Anterior cingulate cortex (tissue), 58 donors: ENCODE measurements around the gene WNT7A.

ENCODE experiments used
- DNase-seq, 58 donors: peaks; one replicate each; lab custom pipeline; 2025; lab: John Stamatoyannopoulos, UW

Gene WNT7A

GRCh38 chr3:13886593-13887129, 6.8 kb upstream of the WNT7A start:
- no peak for DNase-seq

DNA sequence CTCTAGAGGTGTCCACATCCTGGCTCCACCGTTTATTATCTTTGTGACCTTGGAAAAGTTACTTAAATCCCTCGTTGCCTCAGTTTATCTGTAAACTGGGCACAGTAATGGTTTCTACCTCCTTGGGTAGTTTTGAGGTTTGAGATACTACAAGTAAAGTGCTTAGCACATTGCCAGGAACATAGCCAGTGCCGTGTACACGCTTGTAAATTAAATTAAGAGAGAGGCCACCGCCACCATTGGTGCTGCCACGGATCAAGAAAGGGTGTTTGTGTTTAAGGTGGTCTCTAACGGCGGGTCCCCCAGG, 5.8 kb upstream of the WNT7A start:
- DNase-seq = no peak

DNA sequence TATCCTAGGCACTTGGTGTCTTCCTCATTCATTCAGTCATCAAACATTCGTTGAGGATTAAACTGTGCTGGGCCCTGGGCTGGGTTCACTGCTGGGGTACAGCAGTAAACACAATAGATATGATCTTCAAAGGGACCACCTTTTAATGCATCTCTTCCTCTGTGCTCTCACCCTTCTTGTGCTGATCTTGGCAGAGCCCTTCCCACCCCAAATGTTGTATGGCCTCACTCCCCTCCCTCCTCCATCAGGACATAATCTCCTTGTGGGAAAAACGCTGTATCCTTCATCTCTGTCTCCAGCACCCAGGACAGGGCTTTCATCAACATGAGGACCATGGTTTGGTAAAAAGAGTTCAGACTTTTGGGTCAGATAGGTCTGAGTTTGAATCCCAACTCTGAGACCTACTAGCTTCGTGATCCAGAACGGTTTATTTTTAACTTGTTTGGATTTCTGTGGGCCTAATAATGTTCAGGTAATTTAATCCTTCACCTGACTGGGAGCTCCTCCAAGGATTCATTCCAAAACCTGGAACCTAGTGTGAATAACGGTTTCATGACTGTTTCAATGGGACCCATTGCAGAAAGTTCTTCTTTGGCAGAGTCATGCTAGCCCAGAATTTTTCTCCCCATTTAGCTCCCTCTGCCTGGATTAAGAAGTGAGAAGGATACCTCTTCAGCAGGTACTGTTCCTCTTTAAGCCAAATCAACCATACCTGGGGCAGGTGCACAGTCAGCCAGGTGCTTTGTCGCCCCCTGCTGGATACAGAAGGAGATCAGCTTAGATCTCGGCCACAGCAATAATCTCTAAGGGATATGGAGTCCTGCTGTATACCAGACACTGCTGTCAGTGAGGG, 5.2 kb upstream of the WNT7A start:
- DNase-seq = peak in 2 of 58 donors; percentile 21 to 25

GRCh38 chr3:13883681-13884080, 3.8 kb upstream of the WNT7A start:
- no peak for DNase-seq

DNA sequence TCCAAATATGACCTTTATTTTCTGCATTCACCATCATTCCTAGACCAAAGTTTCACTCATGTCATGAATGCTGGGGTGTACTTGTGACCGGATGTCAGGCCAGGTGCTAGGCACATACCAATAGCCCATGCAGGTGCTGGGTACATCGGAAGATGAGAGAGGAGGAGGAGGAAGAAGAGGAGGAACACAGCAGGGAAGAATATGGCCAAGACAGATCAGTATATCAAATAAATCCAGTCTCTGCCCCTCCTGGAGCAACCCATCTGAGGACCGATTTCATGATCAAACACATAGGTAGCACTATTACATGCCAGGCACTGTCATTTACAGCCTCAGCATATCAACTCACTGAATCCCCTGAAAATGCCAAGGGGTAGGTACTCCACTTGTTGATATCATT, 3.0 kb upstream of the WNT7A start:
- no peak for DNase-seq

DNA sequence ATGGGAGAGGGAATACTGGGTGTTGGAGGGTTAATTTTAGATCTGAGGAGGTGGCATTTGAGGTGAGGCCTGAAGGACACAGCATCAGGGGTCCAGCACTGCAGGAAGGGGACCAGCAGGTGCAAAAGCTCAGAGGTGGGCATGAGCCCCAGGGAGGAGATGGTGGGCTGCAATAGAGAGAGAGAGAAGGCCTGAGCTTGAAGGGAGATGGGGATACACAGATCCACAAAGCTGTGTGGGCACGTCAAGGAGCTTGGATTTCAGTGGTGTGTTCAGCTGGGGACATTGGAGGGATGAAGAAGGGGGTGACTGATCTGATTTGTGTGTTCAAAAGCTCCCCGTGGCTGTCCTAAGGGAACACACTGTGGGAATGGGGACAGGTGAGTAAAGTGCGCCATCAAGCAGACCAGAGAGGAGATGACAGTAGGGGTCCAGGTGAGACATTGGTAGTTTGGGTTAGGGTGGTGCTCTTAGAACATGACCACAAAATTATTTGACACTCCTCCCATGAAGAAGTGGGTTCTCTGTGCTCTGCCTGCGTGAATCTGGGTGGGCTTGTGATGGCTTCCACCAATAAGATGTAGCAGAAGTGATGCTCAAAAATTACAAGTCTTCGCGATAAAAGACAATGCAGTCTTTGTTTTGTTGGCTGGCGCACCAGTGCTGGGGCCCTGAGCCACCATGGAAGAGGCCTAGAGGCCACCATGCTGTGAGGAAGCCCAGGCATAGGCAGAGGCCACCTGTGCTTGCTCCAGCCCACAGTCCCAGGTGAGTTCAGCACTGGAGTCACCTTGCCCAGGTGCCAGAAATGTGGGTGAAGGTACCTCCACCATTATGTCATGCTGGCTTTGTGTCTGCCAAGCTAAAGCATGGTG, 1.9 kb upstream of the WNT7A start:
- no peak for DNase-seq

GRCh38 chr3:13880811-13881156, 913 bp upstream of the WNT7A start:
- DNase-seq = no peak

DNA sequence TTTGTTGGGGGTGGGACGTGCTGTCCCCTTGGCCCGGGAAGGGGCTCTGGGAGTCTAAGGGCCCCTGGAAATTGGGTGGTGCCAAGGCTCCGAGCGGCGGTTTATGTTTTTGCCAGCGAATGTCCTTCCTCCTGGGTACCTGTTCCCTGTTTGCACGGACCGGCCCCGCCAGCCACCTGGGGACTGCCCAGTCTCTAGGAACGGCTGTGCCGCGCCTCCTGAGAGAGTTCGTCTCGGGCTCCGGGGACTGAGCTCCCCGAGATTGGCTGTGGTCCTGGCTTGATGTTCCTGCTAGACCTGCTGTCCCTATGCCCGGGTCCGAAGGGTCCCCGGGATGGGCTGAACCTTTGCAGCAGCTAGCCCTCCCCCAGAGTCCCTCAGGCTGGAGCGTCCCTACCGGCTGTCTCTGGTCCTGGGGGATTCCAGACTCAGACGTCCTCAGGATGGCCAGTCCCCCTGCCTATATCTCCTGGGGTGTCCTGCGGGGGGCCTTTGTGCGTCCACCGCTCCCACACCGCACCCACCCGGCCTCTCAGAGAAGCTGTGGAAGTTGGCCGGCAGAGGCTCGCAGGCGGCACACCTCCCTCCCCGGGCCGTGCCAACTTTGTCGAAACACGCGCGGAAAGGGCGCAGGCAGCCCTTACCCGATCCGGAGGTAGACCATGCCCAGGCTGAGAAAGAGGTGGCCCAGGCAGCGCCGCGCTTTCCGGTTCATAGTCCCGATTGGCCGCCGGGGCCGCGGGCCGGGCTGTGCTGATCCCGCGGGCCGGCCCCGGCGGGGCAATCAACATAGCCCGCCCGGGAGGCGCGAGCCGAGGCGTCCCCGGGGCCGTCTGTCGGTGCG, 547 bp downstream of the WNT7A start:
- peak in 2 of 58 donors; percentile 51 to 59 for DNase-seq

- peak in 6 of 58 donors; percentile 9 to 39 (median 21) for DNase-seq
Observed at GRCh38 chr3:13878281-13879101, 1.4 kb downstream of the WNT7A start.

- no peak for DNase-seq
Observed at GRCh38 chr3:13877911-13878280, 2.0 kb downstream of the WNT7A start.

GRCh38 chr3:13876451-13877100, 3.3 kb downstream of the WNT7A start:
- no peak for DNase-seq

- peak in 38 of 58 donors; percentile 12 to 76 (median 46) for DNase-seq
Observed at GRCh38 chr3:13874891-13875290, 5.0 kb downstream of the WNT7A start.

GRCh38 chr3:13873818-13874217, 6.1 kb downstream of the WNT7A start:
- DNase-seq = no peak

GRCh38 chr3:13872451-13872850, 7.4 kb downstream of the WNT7A start:
- peak in 38 of 58 donors; percentile 6 to 74 (median 36) for DNase-seq

DNA sequence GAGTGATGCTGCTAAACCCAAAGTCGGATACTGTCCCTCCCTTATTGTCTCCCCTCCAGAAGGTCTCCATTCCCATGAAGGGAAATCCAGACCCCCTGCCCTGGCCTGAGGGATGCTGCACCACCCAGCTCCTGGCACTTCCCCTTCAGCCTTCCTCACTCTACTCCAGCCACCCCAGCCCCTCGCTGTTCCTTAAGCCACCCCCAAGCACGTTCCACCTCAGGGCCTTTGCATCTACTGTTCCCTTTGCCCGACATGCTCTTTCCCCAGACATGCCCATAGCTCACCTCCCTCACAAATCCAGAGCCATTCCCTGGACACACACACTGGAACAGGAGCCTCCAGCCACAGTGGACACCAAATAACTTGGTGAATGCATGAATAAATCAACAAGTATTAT, 8.1 kb downstream of the WNT7A start:
- DNase-seq = no peak

DNA sequence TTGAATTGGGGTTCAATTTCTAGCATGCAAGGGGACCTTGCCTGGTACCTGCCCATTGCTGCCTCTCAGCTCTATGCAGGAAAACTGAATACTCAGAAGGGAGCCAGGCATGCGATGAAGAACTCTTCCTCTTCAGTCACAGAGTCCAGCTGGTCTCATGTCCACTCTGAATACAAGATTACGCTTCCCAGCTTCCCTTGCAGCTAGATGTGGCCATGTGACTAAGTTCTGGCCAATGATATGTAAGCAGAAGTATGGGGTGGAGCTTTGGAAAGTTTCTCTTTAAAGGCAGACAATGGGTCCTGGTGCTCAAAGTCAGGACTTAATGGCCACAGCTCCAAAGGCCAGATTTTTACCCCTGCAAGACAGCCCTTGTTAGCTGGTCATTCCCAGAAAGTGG, 9.0 kb downstream of the WNT7A start:
- no peak for DNase-seq

- no peak for DNase-seq
Observed at GRCh38 chr3:13869761-13870343, 10.0 kb downstream of the WNT7A start.

GRCh38 chr3:13868844-13869724, 10.8 kb downstream of the WNT7A start:
- DNase-seq = no peak
